HL-60 (cell line): Measurements from ENCODE around the gene ERCC1.

Experiments
- DNase-seq, 2 experiments: peaks; one replicate each; pipeline ENCODE4 v3.0.0-alpha.2; 2010 to 2020; ENCODE audit warnings: low read depth in 1 of 2, low spot score in 1 of 2
- H3K27ac ChIP-seq: fragments of 250-450 bp; sonication (Bioruptor Pico); replicated peaks from 2 replicates; pipeline ENCODE4 v1.5.1; 2020; ENCODE audit warnings: mild to moderate bottlenecking, moderate library complexity
- H3K27me3 ChIP-seq: fragments of 250-450 bp; sonication (Bioruptor Pico); 2 replicates; pipeline ENCODE4 v1.5.1; 2021; ENCODE audit warnings: mild to moderate bottlenecking, moderate library complexity; ENCODE audit not compliant: insufficient read depth, poor library complexity, severe bottlenecking
- H3K4me3 ChIP-seq: replicated peaks from 2 replicates; pipeline ENCODE4 v1.5.1; 2011; ENCODE audit warnings: mild to moderate bottlenecking, control low read depth, low read length; ENCODE audit not compliant: insufficient read depth
- GABPA ChIP-seq: IDR thresholded peaks from 2 replicates; pipeline ENCODE4 v1.6.1; 2012; ENCODE audit warnings: low read depth
- POLR2AphosphoS5 ChIP-seq: IDR thresholded peaks from 2 replicates; pipeline ENCODE4 v1.6.1; 2012; ENCODE audit warnings: low read depth
- REST ChIP-seq: IDR thresholded peaks from 2 replicates; pipeline ENCODE4 v1.6.1; 2012; ENCODE audit warnings: low read depth; ENCODE audit not compliant: insufficient replicate concordance
- SPI1 ChIP-seq: IDR thresholded peaks from 2 replicates; pipeline ENCODE4 v1.6.1; 2012; ENCODE audit warnings: low read depth, mild to moderate bottlenecking, borderline replicate concordance
- TF ChIP-seq, protein P1 (sequence below): IDR thresholded peaks from one replicate; pipeline ENCODE4 v1.5.1; 2011; ENCODE audit warnings: low read length, control low read depth, inconsistent platforms; ENCODE audit not compliant: insufficient read depth

The ERCC1 gene

GRCh38 chr19:45451131-45451849, 27.6 kb upstream of the ERCC1 start:
- TF ChIP-seq GABPA (no peak), SPI1 (no peak), POLR2AphosphoS5 (no peak), REST (no peak)
- TF ChIP-seq, protein P1, sequence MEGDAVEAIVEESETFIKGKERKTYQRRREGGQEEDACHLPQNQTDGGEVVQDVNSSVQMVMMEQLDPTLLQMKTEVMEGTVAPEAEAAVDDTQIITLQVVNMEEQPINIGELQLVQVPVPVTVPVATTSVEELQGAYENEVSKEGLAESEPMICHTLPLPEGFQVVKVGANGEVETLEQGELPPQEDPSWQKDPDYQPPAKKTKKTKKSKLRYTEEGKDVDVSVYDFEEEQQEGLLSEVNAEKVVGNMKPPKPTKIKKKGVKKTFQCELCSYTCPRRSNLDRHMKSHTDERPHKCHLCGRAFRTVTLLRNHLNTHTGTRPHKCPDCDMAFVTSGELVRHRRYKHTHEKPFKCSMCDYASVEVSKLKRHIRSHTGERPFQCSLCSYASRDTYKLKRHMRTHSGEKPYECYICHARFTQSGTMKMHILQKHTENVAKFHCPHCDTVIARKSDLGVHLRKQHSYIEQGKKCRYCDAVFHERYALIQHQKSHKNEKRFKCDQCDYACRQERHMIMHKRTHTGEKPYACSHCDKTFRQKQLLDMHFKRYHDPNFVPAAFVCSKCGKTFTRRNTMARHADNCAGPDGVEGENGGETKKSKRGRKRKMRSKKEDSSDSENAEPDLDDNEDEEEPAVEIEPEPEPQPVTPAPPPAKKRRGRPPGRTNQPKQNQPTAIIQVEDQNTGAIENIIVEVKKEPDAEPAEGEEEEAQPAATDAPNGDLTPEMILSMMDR, result no peak
- peak in 1 of 2 experiments; percentile 19 for DNase-seq
- Histone ChIP-seq H3K4me3 (peak overlapping the region; percentile 53), H3K27ac (peak overlapping the region; percentile 85), H3K27me3 (no peaks in the 10 kb centered on the region)

- peak in 1 of 2 experiments; percentile 75 for DNase-seq
- Histone ChIP-seq H3K4me3 (peak overlapping the region; percentile 38; the same call in 1 of the 2 replicates), H3K27ac (peak overlapping the region; percentile 96), H3K27me3 (no peaks in the 10 kb centered on the region)
- TF ChIP-seq GABPA, result no peak
- TF ChIP-seq, protein P1, result no peak
- no peak for TF ChIP-seq REST
- no peak for TF ChIP-seq POLR2AphosphoS5
- no peak for TF ChIP-seq SPI1
Measured at GRCh38 chr19:45450012-45450333, 26.3 kb upstream of the ERCC1 start.

- no peaks in the 10 kb centered on the region for H3K27me3 ChIP-seq
- no peak overlapping the region for H3K4me3 ChIP-seq
- no peak for DNase-seq
- TF ChIP-seq, protein P1, result no peak
- TF ChIP-seq REST (no peak), SPI1 (no peak), POLR2AphosphoS5 (no peak), GABPA (no peak)
- no peak overlapping the region for H3K27ac ChIP-seq
Measured at GRCh38 chr19:45448887-45449299, 25.2 kb upstream of the ERCC1 start.
